BJ (cell line): Measurements from ENCODE around the gene FTL. TPM values are rescaled to one million over a fixed set of nuclear protein-coding genes. Genes with fewer than 3 reads are reported as not detected.
A peak's percentile ranks its signal among the peaks of the same experiment; 100 is the strongest.

Experiments
- CTCF ChIA-PET: fragments of 350-600 bp; formaldehyde crosslinking; extraction: SDS; loops from one replicate; lab custom pipeline; 2021; ENCODE audit warnings: antibody characterized with exemption, inconsistent platforms; lab: Yijun Ruan, JAX
- POLR2A ChIA-PET: fragments of 300-600 bp; sonication (Branson Sonifier 250); formaldehyde crosslinking; extraction: SDS; loops from one replicate; lab custom pipeline; 2021; ENCODE audit warnings: antibody characterized with exemption; lab: Charles Lee
- DNase-seq: peaks from one replicate; pipeline ENCODE4 v3.0.0-alpha.2; 2011; ENCODE audit warnings: low read depth
- H3K27me3 ChIP-seq: 2 replicates; pipeline ENCODE4 v1.6.0; 2011; ENCODE audit warnings: low read length; ENCODE audit not compliant: control insufficient read depth, insufficient read depth
- H3K36me3 ChIP-seq: 2 replicates; pipeline ENCODE4 v1.5.1; 2011; ENCODE audit warnings: low read length; ENCODE audit not compliant: control insufficient read depth, insufficient read depth
- H3K4me3 ChIP-seq: 2 replicates; pipeline ENCODE4 v1.5.1; 2011; ENCODE audit warnings: low read depth, mild to moderate bottlenecking, control low read depth, low read length
- polyA plus RNA-seq: library from polyadenylated mRNA; depleted of rRNA; stranded (reverse); fragments of >200 nt; gene quantifications from 2 replicates; pipeline ENCODE4 v1.2.3, GENCODE V29; 2011
- TF ChIP-seq, protein P1 (sequence below): IDR thresholded peaks from 2 replicates; pipeline ENCODE4 v1.5.1; 2011; ENCODE audit warnings: low read depth, mild to moderate bottlenecking, control low read depth, inconsistent platforms, low read length, moderate library complexity; ENCODE audit not compliant: insufficient read depth

Gene FTL
- polyA plus RNA-seq, 1 experiment: 3,340 TPM

DNA sequence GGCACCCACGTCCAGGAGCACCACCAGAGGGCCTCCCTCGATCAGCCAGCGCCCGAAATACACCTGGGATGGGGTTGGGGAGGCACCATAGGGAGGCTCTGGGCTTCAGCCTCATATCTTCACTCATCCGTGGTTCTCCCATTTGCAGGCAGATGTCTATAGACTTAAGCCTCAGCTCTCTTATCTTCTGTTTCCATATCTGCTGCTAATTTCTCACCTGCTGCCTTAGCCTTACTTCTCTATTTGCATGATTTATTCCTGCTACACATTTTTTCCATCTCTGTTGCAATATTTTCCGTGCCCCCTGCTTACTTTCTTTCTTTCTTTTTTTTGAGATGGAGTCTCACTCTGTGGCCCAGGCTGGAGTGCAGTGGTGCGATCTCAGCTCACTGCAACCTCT lies 22.2 kb downstream of the FTL start:
- no peak for DNase-seq
- TF ChIP-seq, protein P1, sequence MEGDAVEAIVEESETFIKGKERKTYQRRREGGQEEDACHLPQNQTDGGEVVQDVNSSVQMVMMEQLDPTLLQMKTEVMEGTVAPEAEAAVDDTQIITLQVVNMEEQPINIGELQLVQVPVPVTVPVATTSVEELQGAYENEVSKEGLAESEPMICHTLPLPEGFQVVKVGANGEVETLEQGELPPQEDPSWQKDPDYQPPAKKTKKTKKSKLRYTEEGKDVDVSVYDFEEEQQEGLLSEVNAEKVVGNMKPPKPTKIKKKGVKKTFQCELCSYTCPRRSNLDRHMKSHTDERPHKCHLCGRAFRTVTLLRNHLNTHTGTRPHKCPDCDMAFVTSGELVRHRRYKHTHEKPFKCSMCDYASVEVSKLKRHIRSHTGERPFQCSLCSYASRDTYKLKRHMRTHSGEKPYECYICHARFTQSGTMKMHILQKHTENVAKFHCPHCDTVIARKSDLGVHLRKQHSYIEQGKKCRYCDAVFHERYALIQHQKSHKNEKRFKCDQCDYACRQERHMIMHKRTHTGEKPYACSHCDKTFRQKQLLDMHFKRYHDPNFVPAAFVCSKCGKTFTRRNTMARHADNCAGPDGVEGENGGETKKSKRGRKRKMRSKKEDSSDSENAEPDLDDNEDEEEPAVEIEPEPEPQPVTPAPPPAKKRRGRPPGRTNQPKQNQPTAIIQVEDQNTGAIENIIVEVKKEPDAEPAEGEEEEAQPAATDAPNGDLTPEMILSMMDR: no peak
- CTCF ChIA-PET: interaction anchor here (1.8 kb wide), 1 partner anchor 17 kb away, joined by 5 read pairs; no protein-coding TSS in a partner anchor
- no peak overlapping the region for H3K4me3 ChIP-seq
- POLR2A ChIA-PET: no interaction called here
- H3K27me3 ChIP-seq: no peaks in the 10 kb centered on the region
- peaks cover 45% of the 10 kb centered on the region for H3K36me3 ChIP-seq

DNA sequence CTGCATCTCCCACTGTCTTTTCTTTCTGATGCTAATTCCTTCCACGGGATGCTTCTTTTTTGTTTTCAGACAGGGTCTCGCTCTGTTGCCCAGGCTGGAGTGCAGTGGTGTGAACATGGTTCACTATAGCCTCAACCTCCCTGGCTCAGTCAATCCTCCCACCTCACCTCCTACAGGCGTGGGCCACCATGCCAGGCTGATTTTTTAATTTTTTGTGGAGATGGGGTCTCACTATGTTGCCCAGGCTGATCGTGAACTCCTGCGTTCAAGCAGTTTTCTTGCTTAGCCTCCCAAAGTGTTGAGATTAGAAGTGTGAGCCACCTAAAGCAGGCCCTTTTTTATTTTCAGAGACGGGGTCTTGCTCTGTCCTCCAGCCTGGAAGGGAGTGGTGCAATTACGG lies 23.2 kb downstream of the FTL start:
- ChIA-PET POLR2A (no interaction called here), CTCF (interaction anchor here (0.5 to 1.6 kb wide), 2 partner anchors 29 to 110 kb away, joined by 3 to 4 read pairs; no protein-coding TSS in a partner anchor)
- H3K4me3 ChIP-seq: no peak overlapping the region
- peaks cover 40% of the 10 kb centered on the region for H3K36me3 ChIP-seq
- no peak for DNase-seq
- no peaks in the 10 kb centered on the region for H3K27me3 ChIP-seq
- TF ChIP-seq, protein P1: no peak

DNA sequence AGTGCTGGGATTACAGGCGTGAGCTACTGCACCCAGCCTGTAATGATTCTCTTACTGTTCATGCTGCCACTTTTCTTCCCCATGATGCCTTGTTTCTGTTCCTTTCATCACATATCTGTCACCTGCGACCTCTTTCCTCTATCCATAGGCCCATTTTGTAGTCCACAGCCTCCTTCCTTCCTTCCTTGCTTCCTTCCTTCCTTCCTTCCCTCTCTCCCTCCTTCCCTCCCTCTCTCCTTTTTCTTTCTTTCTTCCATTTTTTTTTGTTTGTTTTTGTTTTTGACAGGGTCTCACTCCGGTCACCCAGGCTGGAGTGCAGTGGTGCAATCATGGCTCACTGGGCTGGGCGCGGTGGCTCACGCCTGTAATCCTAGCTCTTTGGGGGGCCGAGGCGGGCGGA lies 23.8 kb downstream of the FTL start:
- ChIA-PET POLR2A (no interaction called here), CTCF (interaction anchor here (1.0 to 1.6 kb wide), 2 partner anchors 12 to 109 kb away, joined by 4 read pairs; no protein-coding TSS in a partner anchor)
- Histone ChIP-seq H3K36me3 (peaks cover 38% of the 10 kb centered on the region), H3K4me3 (no peak overlapping the region), H3K27me3 (no peaks in the 10 kb centered on the region)
- TF ChIP-seq, protein P1: no peak
- DNase-seq: no peak

DNA sequence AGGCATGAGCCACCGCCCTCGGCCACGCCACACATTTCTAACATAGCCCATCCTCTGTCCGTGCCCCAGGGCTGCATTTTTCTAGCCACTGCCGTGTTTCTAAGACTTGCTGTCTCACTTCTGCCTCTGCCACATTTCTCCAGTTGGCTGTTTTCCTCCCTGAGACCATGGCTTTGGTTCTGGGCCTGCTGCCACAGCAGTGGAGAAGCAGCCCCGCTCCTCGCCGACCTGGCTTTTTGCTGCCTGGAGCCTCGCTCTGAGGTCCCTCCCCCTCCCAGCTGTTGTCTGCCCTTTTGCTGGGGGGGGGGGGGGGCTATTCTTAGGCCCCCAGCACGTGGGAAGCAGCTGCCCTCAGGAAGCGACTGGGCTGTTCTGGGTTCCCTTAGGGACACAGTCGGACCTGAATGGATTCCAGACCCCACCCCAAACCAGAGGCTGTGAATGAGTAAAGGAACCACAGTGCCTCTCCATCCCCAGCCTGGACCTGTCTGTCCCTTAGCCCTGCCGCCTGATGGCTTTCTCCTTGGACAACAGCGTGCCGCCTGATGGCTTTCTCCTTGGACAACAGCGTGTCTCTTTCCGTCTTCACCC lies 24.7 kb downstream of the FTL start:
- POLR2A ChIA-PET: interaction anchor here (0.6 kb wide), 1 partner anchor 145 kb away, joined by 5 read pairs; no protein-coding TSS in a partner anchor
- DNase-seq: peak; percentile 51
- no peak overlapping the region for H3K4me3 ChIP-seq
- H3K27me3 ChIP-seq: no peaks in the 10 kb centered on the region
- H3K36me3 ChIP-seq: peaks cover 36% of the 10 kb centered on the region
- TF ChIP-seq, protein P1: no peak
- CTCF ChIA-PET: interaction anchor here (0.6 to 2.2 kb wide), 4 partner anchors 13 to 857 kb away, joined by 3 to 7 read pairs (median 4); no protein-coding TSS in a partner anchor

DNA sequence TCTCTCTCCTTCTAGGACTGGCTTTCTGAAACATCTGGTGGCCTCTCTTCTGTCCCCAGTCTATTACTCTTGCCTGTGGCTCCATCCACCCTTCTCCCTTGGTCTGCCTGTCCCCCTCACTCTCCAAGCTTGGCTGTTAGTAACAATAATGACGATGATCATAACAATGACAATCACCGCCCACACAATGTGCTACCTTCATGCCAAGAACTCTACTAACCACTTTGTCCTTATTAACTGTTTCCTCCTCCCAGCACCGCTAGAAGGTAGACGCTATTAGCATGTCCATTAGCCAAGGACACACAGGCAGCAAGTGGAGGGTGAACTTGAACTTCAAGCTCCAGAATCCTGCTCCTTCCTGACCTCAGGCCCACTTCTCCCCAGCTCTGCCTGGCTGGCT lies 25.3 kb downstream of the FTL start:
- ChIA-PET CTCF (interaction anchor here (0.6 to 2.2 kb wide), 2 partner anchors 20 to 856 kb away, joined by 3 to 7 read pairs; no protein-coding TSS in a partner anchor), POLR2A (interaction anchor here (0.6 kb wide), 1 partner anchor 540 kb away, joined by 10 read pairs; no protein-coding TSS in a partner anchor)
- no peaks in the 10 kb centered on the region for H3K27me3 ChIP-seq
- no peak for DNase-seq
- H3K36me3 ChIP-seq: peaks cover 31% of the 10 kb centered on the region
- TF ChIP-seq, protein P1: no peak
- no peak overlapping the region for H3K4me3 ChIP-seq
